Mesendoderm (in vitro differentiated cells): ENCODE measurements around the gene C19orf12.

Experiments
- DNase-seq: peaks from one replicate; pipeline ENCODE4 v3.0.0; 2013
- H2AK5ac ChIP-seq: 2 replicates; pipeline ENCODE4 v1.6.1; 2013; ENCODE audit warnings: low read length, inconsistent platforms
- H2BK120ac ChIP-seq: 2 replicates; pipeline ENCODE4 v1.6.1; 2013; ENCODE audit warnings: low read depth, mild to moderate bottlenecking, low read length, moderate library complexity, mixed read lengths
- H2BK15ac ChIP-seq: replicated peaks from 2 replicates; pipeline ENCODE4 v1.6.1; 2013; ENCODE audit warnings: low read depth, mild to moderate bottlenecking, moderate library complexity
- H2BK5ac ChIP-seq: 2 replicates; pipeline ENCODE4 v1.6.1; 2013; ENCODE audit warnings: low read length, inconsistent platforms
- H3K18ac ChIP-seq: 2 replicates; pipeline ENCODE4 v1.6.1; 2013; ENCODE audit warnings: mild to moderate bottlenecking, low read length, mixed read lengths
- H3K23ac ChIP-seq: one replicate; pipeline ENCODE4 v1.6.1; 2013; ENCODE audit warnings: low read length
- H3K27ac ChIP-seq: 2 replicates; pipeline ENCODE4 v1.5.1; 2013; ENCODE audit warnings: low read depth, mild to moderate bottlenecking, inconsistent platforms, low read length, moderate library complexity
- H3K27me3 ChIP-seq: 2 replicates; pipeline ENCODE4 v1.6.1; 2013; ENCODE audit warnings: low read length, control low read depth, mild to moderate bottlenecking, inconsistent platforms; ENCODE audit not compliant: insufficient read depth, poor library complexity
- H3K36me3 ChIP-seq: 2 replicates; pipeline ENCODE4 v1.6.1; 2013; ENCODE audit warnings: low read length, inconsistent platforms; ENCODE audit not compliant: control insufficient read depth, insufficient read depth
- H3K4ac ChIP-seq: one replicate; pipeline ENCODE4 v1.6.1; 2013; ENCODE audit warnings: low read depth, mild to moderate bottlenecking, low read length, moderate library complexity
- H3K4me1 ChIP-seq: 2 replicates; pipeline ENCODE4 v1.6.1; 2013; ENCODE audit warnings: low read depth, low read length, inconsistent platforms; ENCODE audit not compliant: control insufficient read depth
- H3K4me2 ChIP-seq: 2 replicates; pipeline ENCODE4 v1.6.1; 2013; ENCODE audit warnings: low read length
- H3K4me3 ChIP-seq: 2 replicates; pipeline ENCODE4 v1.5.1; 2013; ENCODE audit warnings: mild to moderate bottlenecking, low read length
- H3K56ac ChIP-seq: one replicate; pipeline ENCODE4 v1.6.1; 2013; ENCODE audit warnings: low read length
- H3K79me1 ChIP-seq: 2 replicates; pipeline ENCODE4 v1.6.1; 2013; ENCODE audit warnings: low read length, inconsistent platforms
- H3K79me2 ChIP-seq: 2 replicates; pipeline ENCODE4 v1.6.1; 2013; ENCODE audit warnings: mild to moderate bottlenecking, low read length; ENCODE audit not compliant: control insufficient read depth, insufficient read depth
- H3K9ac ChIP-seq: 2 replicates; pipeline ENCODE4 v1.6.1; 2013; ENCODE audit warnings: low read length, inconsistent platforms
- H4K5ac ChIP-seq: one replicate; pipeline ENCODE4 v1.6.1; 2013; ENCODE audit warnings: low read length
- H4K8ac ChIP-seq: one replicate; pipeline ENCODE4 v1.6.1; 2013; ENCODE audit warnings: low read depth, mild to moderate bottlenecking, control low read depth, low read length, moderate library complexity
- WGBS: extraction: QIAGEN DNeasy Blood & Tissue Kit; methylation state at CpG from one replicate; pipeline ENCODE4 v1.1.7; 2013; ENCODE audit warnings: low lambda C conversion rate, missing lambda C conversion rate; ENCODE audit not compliant: insufficient coverage; ENCODE audit errors: extremely low coverage; 5-methylcytosine and 5-hydroxymethylcytosine counted together

Gene C19orf12

DNA sequence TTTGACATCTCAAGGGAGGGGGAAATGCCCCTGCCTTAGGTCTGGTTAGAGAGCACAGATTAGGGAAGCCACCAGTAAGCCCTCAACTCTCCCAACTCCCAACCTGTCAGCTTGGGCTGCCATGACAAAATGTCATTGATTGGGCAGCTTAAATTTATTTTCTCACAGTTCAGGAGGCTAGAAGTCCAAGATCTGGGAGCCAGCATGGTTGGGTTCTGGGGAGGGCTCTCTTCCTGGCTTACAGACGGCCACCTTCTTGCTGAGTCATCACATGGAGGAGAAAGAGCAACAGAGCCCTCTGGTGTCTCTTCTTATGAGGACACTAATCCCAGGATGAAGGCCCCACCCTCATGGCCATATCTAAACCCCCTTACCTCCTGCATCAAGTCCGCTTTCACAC is 24.2 kb downstream of the C19orf12 start:
- Histone ChIP-seq H3K23ac (peak overlapping the region; percentile 56), H3K4me3 (no peak overlapping the region)
- peak; percentile 85 for DNase-seq

DNA sequence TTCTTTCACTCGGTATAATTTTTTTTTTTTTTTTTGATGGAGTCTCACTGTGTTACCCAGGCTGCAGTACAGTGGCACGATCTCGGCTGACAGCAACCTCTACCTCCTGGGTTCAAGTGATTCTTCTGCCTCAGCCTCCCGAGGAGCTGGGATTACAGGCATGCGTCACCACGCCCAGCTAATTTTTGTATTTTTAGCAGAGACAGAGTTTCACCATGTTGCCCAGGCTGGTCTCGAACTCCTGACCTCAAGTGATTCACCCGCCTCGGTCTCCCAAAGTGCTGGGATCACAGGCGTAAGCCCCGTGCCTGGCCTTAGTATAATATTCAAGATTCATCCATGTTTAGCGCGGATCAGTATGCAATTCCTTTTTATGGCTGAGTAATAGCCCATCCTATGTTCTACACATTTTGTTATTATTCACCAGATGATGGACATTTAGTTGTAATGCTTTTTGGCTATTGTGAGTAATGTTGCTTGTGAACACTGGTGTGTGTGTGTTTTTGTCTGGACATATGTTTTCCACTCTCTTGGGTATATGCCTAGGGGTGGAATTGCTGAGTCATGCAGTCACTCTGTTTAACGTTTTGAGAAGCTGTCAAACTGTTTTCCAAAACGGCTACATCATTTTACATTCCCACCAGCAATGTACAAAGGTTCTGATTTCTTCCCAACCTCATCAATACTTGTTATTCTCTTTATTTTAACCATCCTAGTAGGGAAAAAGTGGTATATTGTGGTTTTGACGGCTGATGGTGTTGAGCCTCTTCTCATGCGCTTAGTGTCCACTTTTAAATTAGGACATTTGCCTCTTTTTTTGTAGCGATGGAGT is 26.9 kb downstream of the C19orf12 start:
- Histone ChIP-seq H3K23ac (no peak overlapping the region), H3K4me2 (no peak overlapping the region), H3K4me3 (no peak overlapping the region), H3K9ac (no peak overlapping the region), H3K18ac (no peak overlapping the region), H3K27me3 (no peaks in the 10 kb centered on the region), H3K36me3 (no peaks in the 10 kb centered on the region), H4K8ac (no peak overlapping the region), H3K79me2 (no peaks in the 10 kb centered on the region), H4K5ac (no peak overlapping the region), H2BK5ac (no peak overlapping the region), H3K79me1 (no peaks in the 10 kb centered on the region), H2AK5ac (no peak overlapping the region), H3K56ac (no peak overlapping the region), H3K4me1 (no peaks in the 10 kb centered on the region), H2BK120ac (no peak overlapping the region), H3K27ac (no peak overlapping the region), H3K4ac (no peak overlapping the region), H2BK15ac (no peak overlapping the region)
- no peak for DNase-seq
- no CpG with 5 or more reads among the region's 18 CpGs for WGBS

More for the DNA sequence above, 24.2 kb downstream of the C19orf12 start:
- peak overlapping the region; percentile 70 for H3K4ac ChIP-seq
- no peak overlapping the region for H3K18ac ChIP-seq
- no peak overlapping the region for H2AK5ac ChIP-seq
- H4K5ac ChIP-seq, result no peak overlapping the region
- H3K36me3 ChIP-seq, result no peaks in the 10 kb centered on the region
- no peak overlapping the region for H2BK120ac ChIP-seq
- H3K56ac ChIP-seq, result peak overlapping the region; percentile 65
- WGBS, result no CpG with 5 or more reads among the region's 2 CpGs
- no peak overlapping the region for H3K27ac ChIP-seq
- H3K9ac ChIP-seq, result no peak overlapping the region
- no peak overlapping the region for H3K4me2 ChIP-seq
- H2BK15ac ChIP-seq, result no peak overlapping the region
- H3K79me2 ChIP-seq, result no peaks in the 10 kb centered on the region
- no peak overlapping the region for H4K8ac ChIP-seq
- H3K4me1 ChIP-seq, result no peaks in the 10 kb centered on the region
- H3K79me1 ChIP-seq, result no peaks in the 10 kb centered on the region
- H3K27me3 ChIP-seq, result no peaks in the 10 kb centered on the region
- H2BK5ac ChIP-seq, result peak overlapping the region; percentile 65

DNA sequence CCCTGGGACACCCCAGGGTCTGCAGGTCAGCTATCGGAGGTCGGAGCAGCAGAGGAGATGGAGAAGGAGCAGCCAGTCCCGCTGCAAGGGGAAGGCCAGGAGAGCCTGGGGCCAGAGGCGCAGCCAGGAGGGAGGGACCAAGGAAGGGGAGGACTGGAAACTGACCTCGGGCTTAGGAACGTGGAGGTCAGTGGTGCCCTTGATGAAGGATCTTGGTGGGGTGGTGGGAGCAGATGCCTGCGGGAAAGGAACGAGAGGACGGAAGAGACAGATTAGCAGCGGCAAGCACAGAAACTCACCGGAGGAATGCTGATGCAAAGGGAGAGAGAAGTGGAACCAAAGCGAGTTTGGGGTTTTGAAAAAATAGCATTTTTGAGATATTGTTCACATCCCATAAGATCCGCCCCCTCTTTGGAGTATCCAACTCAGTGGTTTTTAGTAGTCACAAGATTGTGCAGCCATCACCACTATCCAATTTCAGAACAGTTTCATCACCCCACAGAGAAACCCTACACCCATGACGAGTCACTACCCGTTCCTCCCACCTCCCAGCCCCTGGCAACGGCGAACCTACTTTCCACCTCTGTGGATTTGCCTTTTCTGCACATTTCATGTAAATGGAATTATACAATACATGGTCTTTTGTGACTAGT is 27.7 kb downstream of the C19orf12 start:
- Histone ChIP-seq H3K9ac (no peak overlapping the region), H3K4me1 (no peaks in the 10 kb centered on the region), H3K79me2 (no peaks in the 10 kb centered on the region), H3K4me3 (no peak overlapping the region), H3K36me3 (no peaks in the 10 kb centered on the region), H3K27me3 (no peaks in the 10 kb centered on the region), H4K8ac (no peak overlapping the region), H2BK120ac (no peak overlapping the region), H4K5ac (no peak overlapping the region), H3K4ac (no peak overlapping the region), H2BK15ac (no peak overlapping the region), H3K27ac (no peak overlapping the region), H3K4me2 (no peak overlapping the region), H3K79me1 (no peaks in the 10 kb centered on the region), H3K23ac (no peak overlapping the region), H2AK5ac (no peak overlapping the region), H2BK5ac (no peak overlapping the region), H3K56ac (no peak overlapping the region), H3K18ac (no peak overlapping the region)
- no peak for DNase-seq
- no CpG with 5 or more reads among the region's 17 CpGs for whole genome bisulfite sequencing

DNA sequence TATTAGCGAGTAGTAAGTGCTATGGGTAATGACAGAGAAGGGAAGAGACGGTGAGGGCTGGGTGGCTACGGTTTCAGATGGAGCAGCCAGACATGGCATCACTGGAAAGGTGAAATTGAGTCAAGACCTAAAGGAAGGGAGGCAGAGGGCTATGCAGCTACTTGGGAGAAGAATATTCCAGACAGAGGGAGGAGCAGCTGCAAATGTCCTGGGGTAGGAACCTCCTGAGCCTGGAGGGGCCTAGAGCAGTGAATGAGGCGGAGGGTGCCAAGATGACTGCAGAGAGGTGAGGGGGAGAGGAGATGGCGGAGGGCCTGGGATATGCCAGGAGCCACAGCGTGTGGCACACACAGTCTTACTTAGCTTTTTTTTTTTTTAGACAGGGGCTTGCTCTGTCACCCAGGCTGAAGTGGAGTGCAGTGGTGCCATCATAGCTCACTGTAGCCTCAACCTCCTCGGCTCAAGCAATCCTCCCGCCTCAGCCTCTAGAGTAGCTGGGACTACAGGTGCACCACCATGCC is 28.7 kb downstream of the C19orf12 start:
- Histone ChIP-seq H3K4me1 (no peaks in the 10 kb centered on the region), H3K79me1 (no peaks in the 10 kb centered on the region), H2BK120ac (no peak overlapping the region), H4K5ac (no peak overlapping the region), H2BK5ac (no peak overlapping the region), H3K9ac (no peak overlapping the region), H3K27me3 (no peaks in the 10 kb centered on the region), H3K4ac (no peak overlapping the region), H2BK15ac (no peak overlapping the region), H3K36me3 (no peaks in the 10 kb centered on the region), H3K4me2 (no peak overlapping the region), H3K23ac (no peak overlapping the region), H3K18ac (no peak overlapping the region), H3K56ac (no peak overlapping the region), H3K79me2 (no peaks in the 10 kb centered on the region), H4K8ac (no peak overlapping the region), H3K27ac (no peak overlapping the region), H2AK5ac (no peak overlapping the region), H3K4me3 (no peak overlapping the region)
- WGBS, result no CpG with 5 or more reads among the region's 8 CpGs
- no peak for DNase-seq

DNA sequence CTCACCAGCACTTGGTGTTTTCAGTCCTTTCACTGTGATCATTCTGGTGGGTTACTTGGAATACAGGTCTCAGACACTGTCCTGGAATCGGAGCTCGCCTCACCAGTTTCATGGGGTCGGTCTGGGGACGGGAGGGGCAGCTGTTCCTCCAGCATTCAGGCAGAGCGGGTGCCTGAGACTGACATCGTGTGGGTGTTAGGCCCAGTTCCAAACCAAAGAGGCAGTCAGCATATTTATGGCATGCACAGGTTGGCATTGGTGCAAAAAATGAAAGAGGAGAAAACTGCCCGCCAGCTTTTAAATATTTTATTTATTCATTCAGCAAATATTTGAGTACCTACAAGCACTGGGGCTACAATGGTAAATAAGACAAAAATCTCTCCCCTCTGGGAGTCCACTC is 29.7 kb downstream of the C19orf12 start:
- H3K27ac ChIP-seq, result no peak overlapping the region
- H2BK15ac ChIP-seq, result no peak overlapping the region
- no peak overlapping the region for H3K4me3 ChIP-seq
- H3K56ac ChIP-seq, result no peak overlapping the region
- H4K8ac ChIP-seq, result no peak overlapping the region
- no peaks in the 10 kb centered on the region for H3K27me3 ChIP-seq
- H2AK5ac ChIP-seq, result no peak overlapping the region
- H3K9ac ChIP-seq, result no peak overlapping the region
- no peak overlapping the region for H2BK120ac ChIP-seq
- H3K36me3 ChIP-seq, result no peaks in the 10 kb centered on the region
- DNase-seq, result no peak
- H3K4ac ChIP-seq, result no peak overlapping the region
- no peak overlapping the region for H2BK5ac ChIP-seq
- no peak overlapping the region for H3K23ac ChIP-seq
- no peak overlapping the region for H3K4me2 ChIP-seq
- H3K79me1 ChIP-seq, result no peaks in the 10 kb centered on the region
- no CpG with 5 or more reads among the region's 7 CpGs for WGBS
- H3K4me1 ChIP-seq, result no peaks in the 10 kb centered on the region
- no peaks in the 10 kb centered on the region for H3K79me2 ChIP-seq
- H4K5ac ChIP-seq, result no peak overlapping the region
- no peak overlapping the region for H3K18ac ChIP-seq
